Small intestine (tissue), 7 donors: ENCODE results near the gene URAD. TPM values are rescaled to one million over a fixed set of nuclear protein-coding genes. Genes with fewer than 3 reads are reported as not detected.

Source experiments
- DNase-seq, 2 donors: peaks; one replicate each; pipeline versions ENCODE4 v3.0.0 to v3.0.0-alpha.2; 2013
- FAIRE-seq: peaks from 2 replicates; lab custom pipeline; 2012; peaks lifted over from hg19 to GRCh38; lab: Jason Lieb, UNC
- H3K27ac ChIP-seq, 3 donors: one replicate each; pipeline ENCODE4 v1.5.1; 2013; ENCODE audit warnings: low read length in 2 of 3, mild to moderate bottlenecking in 2 of 3, control low read depth in 1 of 3, inconsistent platforms in 1 of 3, low read depth in 1 of 3, moderate library complexity in 1 of 3
- H3K27me3 ChIP-seq, 3 donors: one replicate each; pipeline ENCODE4 v1.6.1; 2013; ENCODE audit warnings: low read length in 3 of 3, inconsistent platforms in 1 of 3; ENCODE audit not compliant: control insufficient read depth in 3 of 3, insufficient read depth in 3 of 3
- H3K36me3 ChIP-seq, 3 donors: one replicate each; pipeline ENCODE4 v1.6.1; 2013; ENCODE audit warnings: low read length in 3 of 3, inconsistent platforms in 1 of 3, low read depth in 1 of 3, mild to moderate bottlenecking in 1 of 3, moderate library complexity in 1 of 3; ENCODE audit not compliant: control insufficient read depth in 3 of 3, insufficient read depth in 2 of 3
- H3K4me1 ChIP-seq, 3 donors: one replicate each; pipeline ENCODE4 v1.6.1; 2013; ENCODE audit warnings: low read length in 2 of 3, inconsistent platforms in 1 of 3, low read depth in 1 of 3, mild to moderate bottlenecking in 1 of 3, moderate library complexity in 1 of 3; ENCODE audit not compliant: control insufficient read depth in 3 of 3, insufficient read depth in 2 of 3
- H3K4me3 ChIP-seq, 3 donors: one replicate each; pipeline ENCODE4 v1.5.1; 2013; ENCODE audit warnings: low read length in 3 of 3, control low read depth in 1 of 3, inconsistent platforms in 1 of 3, low read depth in 1 of 3, mild to moderate bottlenecking in 1 of 3, moderate library complexity in 1 of 3
- H3K9me3 ChIP-seq, 2 donors: one replicate each; pipeline ENCODE4 v1.6.1; 2013; ENCODE audit warnings: low read depth in 1 of 2, low read length in 1 of 2; ENCODE audit not compliant: control insufficient read depth in 2 of 2, insufficient read depth in 1 of 2
- WGBS, 3 donors: extraction: QIAGEN DNeasy Blood & Tissue Kit; methylation state at CpG; one replicate each; pipeline ENCODE4 v1.1.7; 2013; 5-methylcytosine and 5-hydroxymethylcytosine counted together
- polyA plus RNA-seq, 4 donors: library from polyadenylated mRNA; stranded (reverse) in 3 of 4; unstranded in 1 of 4; fragments of 200-250 nt in 3 of 4; fragments of 120-200 nt in 1 of 4; gene quantifications; one replicate each; pipeline versions ENCODE4 v1.2.1 to v1.2.3, GENCODE V29; 2013
- donor health status: healthy with polysubstance abuse.
- donor health status: control.
- donor health status: control.
- donor health status: Bipolar disorder and iron deficiency.
- donor health status: healthy.

Gene URAD
- polyA plus RNA-seq, 4 donors = 12.5 to 59.8 (median 34.1) TPM

GRCh38 chr13:27977476-27978300 is 10.8 kb downstream of the URAD start:
- DNase-seq = peak; percentile 47 to 51
- H3K27me3 ChIP-seq = peaks cover 0 to 52% (median 30%) of the 10 kb centered on the region in 3 donors
- peak overlapping the region; percentile 94 to 98 (median 97) for H3K27ac ChIP-seq
- H3K4me3 ChIP-seq = peak overlapping the region; percentile 51 to 90 (median 84)
- WGBS, 3 donors = 1 to 2% (median 2%) methylated on average over 71 to 80 of the region's 80 CpGs
- no peaks in the 10 kb centered on the region for H3K9me3 ChIP-seq
- H3K4me1 ChIP-seq = peaks cover 2 to 26% (median 4%) of the 10 kb centered on the region in 3 donors
- H3K36me3 ChIP-seq = peaks cover 0 to 7% (median 0%) of the 10 kb centered on the region in 3 donors
- no peak for FAIRE-seq

GRCh38 chr13:27976362-27977091 is 12.0 kb downstream of the URAD start:
- Histone ChIP-seq H3K27me3 (peaks cover 0 to 49% (median 22%) of the 10 kb centered on the region in 3 donors), H3K27ac (peak overlapping the region; percentile 94 to 98 (median 97)), H3K36me3 (peaks cover 0 to 7% (median 0%) of the 10 kb centered on the region in 3 donors), H3K4me1 (peaks cover 2 to 33% (median 6%) of the 10 kb centered on the region in 3 donors), H3K9me3 (no peaks in the 10 kb centered on the region), H3K4me3 (peak overlapping the region; percentile 51 to 90 (median 84))
- 2 to 11% (median 9%) methylated on average over 12 of the region's 12 CpGs for WGBS, 3 donors
- FAIRE-seq (no peak), DNase-seq (peak; percentile 66 to 70)

- H3K27me3 ChIP-seq = peaks cover 0 to 46% (median 25%) of the 10 kb centered on the region in 3 donors
- peaks cover 0 to 7% (median 0%) of the 10 kb centered on the region in 3 donors for H3K36me3 ChIP-seq
- no peak for FAIRE-seq
- WGBS, 3 donors = 3 to 6% (median 3%) methylated on average over 45 to 51 of the region's 51 CpGs
- peak overlapping the region; percentile 94 to 98 (median 97) for H3K27ac ChIP-seq
- H3K4me3 ChIP-seq = peak overlapping the region; percentile 44 to 90 (median 84)
- peaks cover 2 to 36% (median 6%) of the 10 kb centered on the region in 3 donors for H3K4me1 ChIP-seq
- no peaks in the 10 kb centered on the region for H3K9me3 ChIP-seq
- DNase-seq = peak; percentile 71 to 86
Measured at GRCh38 chr13:27975564-27976361, 12.7 kb downstream of the URAD start.

GRCh38 chr13:27973961-27974662 is 14.4 kb downstream of the URAD start:
- no peak for FAIRE-seq
- Histone ChIP-seq H3K27me3 (peaks cover 0 to 42% (median 28%) of the 10 kb centered on the region in 3 donors), H3K4me1 (peaks cover 2 to 36% (median 6%) of the 10 kb centered on the region in 3 donors), H3K9me3 (no peaks in the 10 kb centered on the region), H3K36me3 (peaks cover 0 to 7% (median 0%) of the 10 kb centered on the region in 3 donors), H3K4me3 (no peak overlapping the region), H3K27ac (peak overlapping the region; percentile 22 to 98 (median 45))
- WGBS, 3 donors = 17 to 22% (median 19%) methylated on average over 7 of the region's 7 CpGs
- DNase-seq = peak; percentile 73 to 77

DNA sequence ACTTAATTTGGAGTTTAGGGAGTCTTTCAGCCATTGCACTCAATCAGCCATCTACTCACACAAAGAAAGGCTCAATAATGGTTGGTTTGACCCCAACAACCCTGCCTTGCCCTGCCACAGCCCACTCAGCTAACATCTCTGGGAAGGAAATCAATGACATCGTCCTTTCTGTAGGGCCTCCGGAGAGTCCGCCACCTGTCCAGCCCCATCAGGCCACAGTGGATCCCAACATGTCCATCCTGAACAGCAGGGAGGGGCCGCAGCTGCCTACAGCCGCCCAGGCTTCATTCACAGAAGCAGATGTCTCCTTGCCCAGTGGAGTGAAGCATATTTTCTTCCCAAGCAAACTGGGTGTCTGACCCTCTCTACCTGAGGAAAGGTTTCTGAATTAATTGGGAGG is 15.2 kb downstream of the URAD start:
- FAIRE-seq (no peak), DNase-seq (peak in 1 of 2 donors; percentile 40)
- H3K4me1 ChIP-seq = peaks cover 2 to 36% (median 6%) of the 10 kb centered on the region in 3 donors
- 40 to 57% (median 41%) methylated on average over 5 of the region's 5 CpGs for WGBS, 3 donors
- no peaks in the 10 kb centered on the region for H3K9me3 ChIP-seq
- H3K36me3 ChIP-seq = peaks cover 0 to 7% (median 0%) of the 10 kb centered on the region in 3 donors
- no peak overlapping the region for H3K4me3 ChIP-seq
- peaks cover 0 to 48% (median 29%) of the 10 kb centered on the region in 3 donors for H3K27me3 ChIP-seq
- peak overlapping the region; percentile 30 to 98 (median 76) for H3K27ac ChIP-seq

DNA sequence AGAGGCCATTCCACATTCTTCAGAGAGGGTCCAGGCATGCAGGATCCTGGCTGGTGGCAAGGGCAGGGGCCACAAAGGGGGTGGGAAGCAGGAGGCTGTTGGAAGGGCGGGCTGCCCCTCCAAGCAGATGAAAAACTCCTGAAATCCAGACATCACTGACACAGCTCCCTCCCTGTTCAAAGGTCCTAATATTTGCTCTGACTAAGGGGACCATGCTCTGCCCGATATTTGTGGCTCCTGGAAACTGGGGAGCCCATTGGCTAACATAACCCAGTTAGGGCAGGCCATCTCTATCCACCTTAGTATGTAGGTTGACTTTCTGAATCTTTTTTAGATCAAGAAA is 16.0 kb downstream of the URAD start:
- no peak for FAIRE-seq
- peaks cover 2 to 36% (median 6%) of the 10 kb centered on the region in 3 donors for H3K4me1 ChIP-seq
- peak; percentile 63 to 86 for DNase-seq
- 16 to 48% (median 38%) methylated on average over 2 of the region's 2 CpGs for WGBS, 3 donors
- peaks cover 0 to 11% (median 0%) of the 10 kb centered on the region in 3 donors for H3K36me3 ChIP-seq
- no peaks in the 10 kb centered on the region for H3K9me3 ChIP-seq
- H3K27me3 ChIP-seq = peaks cover 0 to 57% (median 35%) of the 10 kb centered on the region in 3 donors
- no peak overlapping the region for H3K4me3 ChIP-seq
- peak overlapping the region; percentile 75 to 98 (median 78) for H3K27ac ChIP-seq

DNA sequence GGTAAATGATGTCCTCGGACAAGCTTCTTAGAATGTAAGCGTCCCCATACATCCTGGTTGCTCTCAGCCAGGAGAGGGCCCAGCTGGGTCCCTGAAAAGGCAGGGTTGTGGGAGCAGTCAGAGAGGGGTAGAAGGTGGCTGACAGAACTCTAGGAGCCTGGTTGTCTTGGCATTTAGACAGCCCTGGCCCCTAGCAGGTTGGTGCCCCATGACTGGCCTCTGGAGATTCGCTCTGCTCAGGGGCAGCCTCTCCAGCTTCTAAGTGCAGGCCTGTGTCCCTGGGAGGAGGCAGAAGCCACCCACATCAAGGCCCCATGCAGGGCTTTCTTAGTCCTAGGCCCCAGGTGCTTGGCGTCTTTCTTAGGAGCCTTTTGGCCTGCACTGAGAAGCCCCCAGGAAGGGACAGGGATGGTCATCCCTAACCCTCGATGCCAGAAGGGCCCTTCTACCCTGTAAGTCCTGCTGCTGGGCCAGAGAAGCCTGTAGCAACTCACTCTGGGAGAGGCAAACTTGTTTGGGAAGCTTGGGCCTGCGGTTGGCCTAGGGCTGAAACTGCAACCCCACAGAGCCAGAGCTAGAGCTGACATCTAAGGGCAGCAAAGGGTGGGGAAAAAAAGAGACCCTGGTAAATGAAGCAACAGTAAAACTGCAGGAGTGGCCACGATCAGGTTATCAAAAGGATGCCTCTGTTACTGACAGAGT is 16.6 kb downstream of the URAD start:
- Histone ChIP-seq H3K27ac (peak overlapping the region; percentile 75 to 98 (median 78)), H3K4me1 (peaks cover 2 to 36% (median 6%) of the 10 kb centered on the region in 3 donors), H3K27me3 (peaks cover 0 to 57% (median 38%) of the 10 kb centered on the region in 3 donors), H3K4me3 (no peak overlapping the region), H3K36me3 (peaks cover 0 to 12% (median 0%) of the 10 kb centered on the region in 3 donors), H3K9me3 (no peaks in the 10 kb centered on the region)
- DNase-seq (peak; percentile 27 to 66), FAIRE-seq (no peak)
- WGBS, 3 donors = 18 to 44% (median 22%) methylated on average over 7 of the region's 7 CpGs
